Stimulated activated CD8-positive, alpha-beta memory T cell treated with anti-CD3 and anti-CD28 coated beads, Interleukin-7, amount 100 ng/mL, for 1 hour (primary cell): ENCODE results near the gene TIMELESS.
"Not testable (repeated sequence)": the region's sequence is repeated elsewhere in the genome, so short reads cannot be mapped to it uniquely, and the experiment has no call there.

ENCODE experiments used
- DNase-seq, 2 donors: peaks; one replicate each; pipeline ENCODE4 v3.0.0-alpha.2; 2020; ENCODE audit warnings: low read depth in 2 of 2

TIMELESS gene, protein sequence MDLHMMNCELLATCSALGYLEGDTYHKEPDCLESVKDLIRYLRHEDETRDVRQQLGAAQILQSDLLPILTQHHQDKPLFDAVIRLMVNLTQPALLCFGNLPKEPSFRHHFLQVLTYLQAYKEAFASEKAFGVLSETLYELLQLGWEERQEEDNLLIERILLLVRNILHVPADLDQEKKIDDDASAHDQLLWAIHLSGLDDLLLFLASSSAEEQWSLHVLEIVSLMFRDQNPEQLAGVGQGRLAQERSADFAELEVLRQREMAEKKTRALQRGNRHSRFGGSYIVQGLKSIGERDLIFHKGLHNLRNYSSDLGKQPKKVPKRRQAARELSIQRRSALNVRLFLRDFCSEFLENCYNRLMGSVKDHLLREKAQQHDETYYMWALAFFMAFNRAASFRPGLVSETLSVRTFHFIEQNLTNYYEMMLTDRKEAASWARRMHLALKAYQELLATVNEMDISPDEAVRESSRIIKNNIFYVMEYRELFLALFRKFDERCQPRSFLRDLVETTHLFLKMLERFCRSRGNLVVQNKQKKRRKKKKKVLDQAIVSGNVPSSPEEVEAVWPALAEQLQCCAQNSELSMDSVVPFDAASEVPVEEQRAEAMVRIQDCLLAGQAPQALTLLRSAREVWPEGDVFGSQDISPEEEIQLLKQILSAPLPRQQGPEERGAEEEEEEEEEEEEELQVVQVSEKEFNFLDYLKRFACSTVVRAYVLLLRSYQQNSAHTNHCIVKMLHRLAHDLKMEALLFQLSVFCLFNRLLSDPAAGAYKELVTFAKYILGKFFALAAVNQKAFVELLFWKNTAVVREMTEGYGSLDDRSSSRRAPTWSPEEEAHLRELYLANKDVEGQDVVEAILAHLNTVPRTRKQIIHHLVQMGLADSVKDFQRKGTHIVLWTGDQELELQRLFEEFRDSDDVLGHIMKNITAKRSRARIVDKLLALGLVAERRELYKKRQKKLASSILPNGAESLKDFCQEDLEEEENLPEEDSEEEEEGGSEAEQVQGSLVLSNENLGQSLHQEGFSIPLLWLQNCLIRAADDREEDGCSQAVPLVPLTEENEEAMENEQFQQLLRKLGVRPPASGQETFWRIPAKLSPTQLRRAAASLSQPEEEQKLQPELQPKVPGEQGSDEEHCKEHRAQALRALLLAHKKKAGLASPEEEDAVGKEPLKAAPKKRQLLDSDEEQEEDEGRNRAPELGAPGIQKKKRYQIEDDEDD

DNA sequence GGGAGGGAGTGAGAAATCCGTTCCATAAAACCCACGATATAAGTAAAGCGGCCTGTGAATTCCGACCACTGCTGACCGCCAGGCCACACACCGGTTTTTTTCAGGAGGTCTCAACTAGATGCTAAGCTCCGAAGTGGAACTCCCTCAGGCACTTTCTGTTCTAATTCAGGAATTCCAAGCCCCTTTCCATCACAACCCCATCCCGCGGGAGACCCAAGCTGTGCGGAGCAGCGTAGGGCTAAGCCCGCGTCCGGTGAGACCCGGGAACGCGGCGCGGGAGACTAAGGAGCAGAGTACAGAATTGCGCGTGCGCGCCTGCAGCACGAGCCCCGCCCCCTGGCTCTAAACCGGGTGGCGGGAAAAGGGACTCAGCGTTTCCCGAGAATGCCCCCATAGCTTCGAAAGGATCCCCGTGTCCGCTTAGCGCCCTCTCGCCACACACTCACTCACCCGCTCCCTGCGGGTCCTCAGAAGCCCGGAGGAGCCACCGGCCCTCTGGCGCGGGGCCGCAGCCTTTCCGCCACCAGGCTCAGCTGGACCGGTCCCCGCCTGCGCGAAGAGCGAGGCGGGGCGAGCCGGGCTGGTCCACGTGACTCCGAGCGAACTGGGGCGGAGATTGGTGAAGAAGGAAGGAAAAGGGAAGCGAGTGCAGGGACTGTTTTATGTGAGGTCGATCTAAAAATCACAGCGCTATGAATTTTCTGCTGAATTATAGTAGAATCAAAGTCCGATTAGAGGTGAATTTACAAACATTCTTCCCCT is at the start of gene TIMELESS:
Gene TIMELESS, minus strand, starts transcription at position 567 of the 762 bp plus-strand sequence. CDS start 15,256 bp downstream, outside the sequence.
- DNase-seq = peak; percentile 62 to 67

DNA sequence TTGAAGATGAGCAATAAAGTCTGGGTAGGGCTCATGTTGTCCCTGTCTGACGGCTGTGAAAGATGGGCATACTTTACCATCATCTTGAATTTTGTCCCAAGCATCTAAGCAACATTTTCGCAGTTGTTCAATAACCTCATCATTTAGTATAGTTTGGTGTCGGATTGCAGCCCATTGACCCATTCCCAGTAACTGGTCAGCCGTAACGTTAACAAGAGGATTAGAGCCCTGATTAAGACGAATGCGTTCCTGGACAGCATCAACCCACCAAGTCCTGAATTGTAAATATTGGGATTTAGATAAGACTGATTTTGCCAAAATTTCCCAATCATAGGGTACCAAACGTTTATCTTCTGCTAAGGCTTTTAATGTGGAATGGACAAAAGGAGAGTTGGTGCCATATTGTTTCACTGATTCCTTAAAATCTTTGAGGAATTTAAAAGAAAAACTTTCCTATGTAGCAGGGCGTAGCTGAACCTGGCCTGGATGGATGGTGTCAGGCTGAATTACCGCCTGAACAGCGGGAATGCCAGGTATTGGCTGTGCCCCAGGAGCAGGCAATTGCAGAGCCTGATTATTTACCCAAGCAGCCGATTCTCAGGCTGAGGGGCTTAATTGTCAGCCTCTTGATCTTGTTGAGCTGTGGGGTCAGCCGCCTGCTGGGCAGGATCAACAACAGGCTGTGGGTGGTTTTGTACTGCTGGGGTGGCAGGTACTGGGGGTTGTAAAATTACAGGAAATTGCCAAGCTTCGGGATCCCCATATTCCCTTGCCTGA is 49.1 kb upstream of the TIMELESS start:
- DNase-seq = not testable (repeated sequence)

DNA sequence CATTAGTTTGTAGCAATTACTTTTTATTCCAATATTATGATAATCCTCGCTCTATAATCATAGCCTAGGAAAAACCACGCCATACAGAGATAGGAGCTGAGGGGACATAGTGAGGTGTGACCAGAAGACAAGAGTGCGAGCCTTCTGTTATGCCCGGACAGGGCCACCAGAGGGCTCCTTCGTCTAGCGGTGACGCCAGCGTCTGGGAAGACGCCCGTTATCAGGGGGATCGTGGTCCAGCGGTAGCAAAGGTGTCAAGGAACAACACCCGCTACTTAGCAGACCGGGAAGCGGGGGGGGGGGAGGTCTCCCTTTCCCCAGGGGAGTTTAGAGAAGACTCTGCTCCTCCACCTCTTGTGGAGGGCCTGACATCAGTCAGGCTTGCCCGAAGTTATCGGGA is 47.5 kb upstream of the TIMELESS start:
- peak; percentile 29 to 39 for DNase-seq

DNA sequence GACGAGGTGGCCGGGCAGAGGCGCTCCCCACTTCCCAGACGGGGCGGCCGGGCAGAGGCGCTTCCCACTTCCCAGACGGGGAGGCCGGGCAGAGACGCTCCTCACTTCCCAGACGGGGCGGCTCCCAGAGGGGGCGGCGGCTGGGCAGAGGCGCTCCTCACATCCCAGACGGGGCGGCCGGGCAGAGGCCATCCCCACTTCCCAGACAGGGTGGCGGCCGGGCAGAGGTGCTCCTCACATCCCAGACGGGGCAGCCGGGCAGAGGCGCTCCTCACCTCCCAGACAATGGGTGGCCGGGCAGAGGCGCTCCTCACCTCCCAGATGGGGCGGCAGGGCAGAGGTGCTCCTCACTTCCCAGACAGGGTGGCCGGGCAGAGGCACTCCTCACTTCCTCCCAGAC is 45.3 kb upstream of the TIMELESS start:
- not testable (repeated sequence) for DNase-seq

DNA sequence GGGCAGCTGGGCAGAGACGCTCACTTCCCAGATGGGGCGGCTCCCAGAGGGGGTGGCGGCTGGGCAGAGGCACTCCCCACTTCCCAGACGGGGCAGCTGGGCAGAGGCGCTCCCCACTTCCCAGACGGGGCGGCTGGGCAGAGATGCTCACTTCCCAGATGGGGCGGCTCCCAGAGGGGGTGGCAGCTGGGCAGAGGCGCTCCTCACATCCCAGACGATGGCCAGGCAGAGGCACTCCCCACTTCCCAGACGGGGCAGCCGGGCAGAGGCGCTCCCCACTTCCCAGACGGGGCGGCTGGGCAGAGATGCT is 44.8 kb upstream of the TIMELESS start:
- not testable (repeated sequence) for DNase-seq

DNA sequence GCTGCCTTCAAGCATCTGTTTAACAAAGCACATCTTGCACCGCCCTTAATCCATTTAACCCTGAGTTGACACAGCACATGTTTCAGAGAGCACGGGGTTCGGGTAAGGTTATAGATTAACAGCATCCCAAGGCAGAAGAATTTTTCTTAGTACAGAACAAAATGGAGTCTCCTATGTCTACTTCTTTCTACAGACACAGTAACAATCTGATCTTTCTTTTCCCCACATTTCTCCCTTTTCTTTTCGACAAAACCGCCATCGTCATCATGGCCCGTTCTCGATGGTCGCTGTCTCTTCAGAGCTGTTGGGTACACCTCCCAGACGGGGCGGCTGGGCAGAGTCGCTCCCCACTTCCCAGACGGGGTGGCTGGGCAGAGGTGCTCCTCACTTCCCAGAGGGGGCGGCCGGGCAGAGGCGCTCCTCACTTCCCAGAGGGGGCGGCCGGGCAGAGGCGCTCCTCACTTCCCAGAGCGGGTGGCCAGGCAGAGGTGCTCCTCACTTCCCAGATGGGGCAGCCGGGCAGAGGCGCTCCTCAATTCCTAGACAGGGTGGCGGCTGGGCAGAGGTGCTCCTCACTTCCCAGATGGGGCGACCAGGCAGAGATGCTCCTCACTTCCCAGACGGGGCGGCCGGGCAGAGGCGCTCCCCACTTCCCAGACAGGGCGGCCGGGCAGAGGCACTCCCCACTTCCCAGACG is 44.3 kb upstream of the TIMELESS start:
- not testable (repeated sequence) for DNase-seq

DNA sequence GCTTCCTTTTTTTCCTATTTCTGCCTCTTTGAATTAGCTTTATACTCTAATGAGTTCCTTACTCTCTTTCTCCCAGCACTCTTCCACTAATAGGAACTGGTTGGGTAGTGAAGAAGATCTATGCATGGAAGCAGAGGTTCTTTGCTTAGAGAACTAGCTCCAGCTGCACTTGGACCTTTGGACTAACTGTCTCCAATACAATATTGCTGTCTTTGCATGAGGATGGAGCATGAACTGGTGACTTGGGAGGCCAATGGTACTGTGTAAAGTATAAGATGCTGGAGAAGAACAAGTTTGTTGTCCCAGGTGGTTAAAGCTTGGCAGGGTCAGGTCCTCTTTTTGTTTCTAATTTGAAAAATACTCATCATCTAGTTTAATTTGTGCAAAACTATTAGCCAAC is 41.1 kb upstream of the TIMELESS start:
- no peak for DNase-seq

DNA sequence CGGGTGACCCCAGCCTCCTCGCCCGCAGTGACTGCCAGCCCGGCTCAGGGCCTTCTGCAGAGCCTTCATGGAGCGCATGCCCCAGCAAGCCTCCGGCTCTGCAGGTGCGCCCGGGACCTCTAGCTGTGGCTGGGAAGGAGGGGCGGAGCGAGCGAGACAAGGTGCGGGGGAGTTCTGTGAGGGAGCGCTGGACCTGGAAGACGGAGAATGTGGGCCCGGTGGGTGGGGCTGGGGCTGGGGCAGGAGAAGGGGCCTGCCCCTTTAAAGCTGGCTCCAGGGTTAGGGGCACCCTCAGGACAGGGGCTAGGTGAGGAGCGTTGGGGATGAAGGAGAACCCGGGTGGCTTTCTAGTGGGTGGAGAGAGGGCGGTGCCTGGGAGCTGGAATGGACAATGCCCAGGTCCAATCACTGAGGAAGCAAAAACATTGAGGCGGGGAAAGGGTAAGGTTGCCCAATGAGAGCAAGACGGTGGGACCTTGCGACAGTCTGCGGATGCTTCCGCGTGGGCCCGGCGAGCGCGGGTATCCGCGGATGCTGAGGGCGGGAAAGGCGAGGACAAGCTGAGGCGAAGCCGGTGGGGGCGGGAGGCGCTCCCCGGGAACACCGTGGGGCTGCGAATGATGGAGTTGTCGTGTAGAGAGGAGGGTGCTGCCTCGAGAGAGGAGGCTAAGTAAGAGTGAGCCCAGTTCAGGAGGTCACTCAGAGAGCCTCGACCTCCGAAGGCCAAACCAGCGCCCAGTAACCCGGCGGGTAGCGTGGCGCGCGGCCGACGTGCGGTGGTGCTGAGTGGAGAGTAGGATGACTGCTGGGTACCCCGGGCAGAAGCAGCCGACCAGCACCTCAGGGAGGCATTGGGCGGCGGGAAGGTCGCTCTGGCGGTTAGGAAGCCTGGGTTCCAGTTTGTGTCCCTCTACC is 39.1 kb upstream of the TIMELESS start, which contains the start of gene GLS2:
Gene GLS2, minus strand, starts transcription at position 121 of the 915 bp plus-strand sequence. Its CDS starts 43 bp downstream, at position 78.
- DNase-seq = peak; percentile 37 to 41

DNA sequence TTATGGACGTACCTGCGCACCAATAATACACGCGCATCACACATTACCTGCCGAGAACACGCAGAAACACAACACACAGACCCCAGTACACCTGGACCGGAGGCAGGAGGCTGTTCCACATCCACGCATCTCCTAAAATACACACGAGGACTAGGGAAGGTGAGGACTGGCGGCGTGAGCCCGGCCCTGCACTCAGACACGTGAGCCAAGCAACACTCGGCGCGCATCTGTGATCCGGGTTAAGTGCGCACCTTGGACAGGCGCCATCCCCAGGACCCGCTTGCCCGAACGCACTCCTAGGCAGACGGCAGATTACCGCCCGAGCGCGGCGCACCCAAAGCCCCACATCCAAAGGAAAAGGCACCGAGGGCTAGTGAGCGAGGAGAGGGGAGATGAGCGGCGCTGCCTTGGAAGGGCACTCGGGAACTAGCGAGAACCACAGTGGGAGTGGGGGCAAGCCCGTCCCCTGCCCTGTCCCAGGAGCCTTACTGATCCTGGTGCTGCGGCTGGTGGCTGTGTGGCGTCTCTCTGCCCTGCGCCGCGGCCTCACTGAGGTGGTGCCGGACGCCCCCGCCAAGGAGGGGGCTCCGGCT is 38.3 kb upstream of the TIMELESS start:
- DNase-seq = no peak

DNA sequence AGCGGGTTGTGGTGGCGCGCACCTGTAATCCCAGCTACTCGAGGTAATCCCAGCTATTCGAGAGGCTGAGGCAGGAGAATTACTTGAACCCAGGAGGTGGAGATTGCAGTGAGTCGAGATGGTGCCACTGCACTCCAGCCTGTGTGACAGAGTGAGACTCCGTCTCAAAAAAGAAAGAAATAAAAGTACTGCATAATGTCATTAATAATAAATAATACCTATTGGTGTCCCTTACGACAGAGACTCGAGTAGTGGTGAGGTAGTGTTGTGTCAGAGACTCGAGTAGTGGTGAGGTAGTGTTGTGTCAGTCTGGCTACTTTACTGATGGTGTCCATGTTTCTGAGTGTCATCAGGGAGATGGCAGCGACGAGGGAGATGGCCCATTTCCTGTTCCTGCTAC is 37.5 kb upstream of the TIMELESS start:
- no peak for DNase-seq

DNA sequence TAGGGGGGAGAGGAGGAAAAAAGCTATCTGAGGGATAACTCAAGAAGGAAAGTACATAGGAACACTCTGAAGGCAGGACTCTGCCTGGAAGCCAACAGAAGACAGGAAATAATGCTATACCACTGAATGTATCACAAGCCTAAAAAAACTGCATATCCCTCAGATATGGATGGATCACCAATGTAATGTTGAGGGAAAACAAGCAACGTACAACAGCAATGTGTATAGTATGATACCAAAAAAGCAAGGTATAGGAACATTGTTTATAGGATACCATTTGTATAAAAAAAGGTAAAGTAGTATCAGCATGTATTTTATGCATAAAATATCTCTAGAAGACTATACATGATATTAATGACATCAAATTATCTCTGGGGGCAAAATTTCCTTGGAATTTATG is 35.3 kb upstream of the TIMELESS start:
- no peak for DNase-seq

DNA sequence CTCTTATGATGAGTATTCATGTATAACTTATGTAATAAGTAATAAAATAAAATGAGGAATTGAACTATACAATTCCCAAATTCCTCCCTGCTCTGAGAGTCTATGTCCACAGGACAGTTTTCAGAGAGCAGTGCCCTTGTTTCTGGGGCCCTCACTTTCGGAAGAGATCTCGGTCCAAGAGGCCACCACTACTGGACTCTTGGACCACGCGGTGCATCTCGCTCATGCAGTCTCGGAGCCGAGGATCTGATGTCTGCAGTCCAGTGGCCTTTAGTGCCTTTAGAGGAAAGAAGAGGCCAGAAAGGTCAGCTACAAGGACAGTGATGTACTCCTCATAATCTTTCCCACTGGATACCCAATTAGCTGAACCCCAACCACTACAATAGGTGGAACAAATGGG is 30.4 kb upstream of the TIMELESS start:
- DNase-seq = no peak

DNA sequence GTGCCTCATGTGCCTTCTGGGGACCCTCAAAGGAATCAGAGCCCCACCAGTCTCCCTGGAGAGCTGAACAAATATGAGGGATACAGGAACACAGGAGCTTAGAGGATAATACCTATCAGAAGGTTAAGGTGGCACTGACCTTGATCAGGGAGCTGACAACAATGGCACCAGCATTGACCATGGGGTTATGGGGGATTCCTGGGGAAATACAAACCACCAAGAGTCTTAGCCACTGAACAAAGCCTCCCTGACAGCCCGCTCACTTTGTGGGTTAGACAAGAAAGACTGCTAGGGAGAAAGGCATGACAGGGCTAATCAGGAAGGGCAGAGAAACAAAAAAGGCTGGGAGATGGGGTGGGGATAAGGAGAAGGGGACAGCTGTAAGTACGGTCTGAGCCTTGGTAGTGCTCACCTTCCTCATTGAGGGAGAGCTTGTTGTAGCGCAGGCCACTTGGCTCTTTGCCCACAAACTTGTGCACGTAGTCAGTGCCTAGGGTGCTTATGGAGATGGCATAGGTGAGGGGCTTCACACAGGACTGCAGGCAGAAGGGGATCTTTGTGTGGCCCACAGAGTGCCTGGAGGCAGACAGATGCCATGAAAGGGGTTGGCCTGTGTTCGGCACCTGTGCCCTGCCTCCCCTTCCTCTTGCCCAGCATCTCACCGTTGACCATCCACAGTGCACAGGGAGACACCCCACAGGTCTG is 28.4 kb upstream of the TIMELESS start:
- DNase-seq = no peak

DNA sequence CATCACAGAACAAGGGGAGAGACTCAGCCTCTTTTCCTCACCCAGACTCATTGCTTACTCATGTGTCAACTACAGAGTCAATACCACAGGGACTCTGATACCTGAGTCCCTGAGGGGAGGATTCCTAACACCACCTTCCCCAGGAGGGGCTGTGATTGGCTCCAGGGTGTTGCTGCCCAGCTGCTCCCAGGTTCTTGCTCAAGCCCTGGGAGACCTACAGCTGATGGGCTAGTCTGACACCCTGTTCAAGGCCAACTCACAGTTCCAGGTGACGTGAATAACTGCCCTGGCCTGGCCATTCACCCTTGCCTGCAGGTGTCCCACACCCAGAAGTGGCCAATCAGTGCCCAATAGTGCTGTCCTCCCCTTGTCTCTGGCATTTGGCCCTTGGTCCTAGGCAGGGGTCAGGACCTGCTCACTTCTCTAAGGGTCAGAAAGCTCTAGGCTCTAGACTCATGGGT is 27.8 kb upstream of the TIMELESS start:
- DNase-seq = no peak

DNA sequence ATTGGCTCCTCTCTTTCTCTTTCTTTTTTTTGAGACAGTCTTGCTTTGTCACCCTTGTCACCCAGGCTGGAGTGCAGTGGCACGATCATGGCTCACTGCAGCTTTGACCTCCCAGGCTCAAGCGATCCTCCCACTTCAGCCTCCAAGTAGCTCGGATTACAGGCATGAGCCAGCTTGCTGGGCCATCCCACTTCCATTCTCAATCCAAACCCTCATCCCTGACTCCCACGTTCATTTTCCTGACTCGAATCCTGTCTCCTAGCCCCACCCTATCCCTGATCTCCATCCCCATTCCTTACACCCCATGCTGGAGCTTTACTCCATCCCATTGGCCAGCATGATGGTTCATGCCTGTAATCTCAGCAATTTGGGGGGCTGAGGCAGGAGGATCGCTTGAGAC is 26.9 kb upstream of the TIMELESS start:
- no peak for DNase-seq

DNA sequence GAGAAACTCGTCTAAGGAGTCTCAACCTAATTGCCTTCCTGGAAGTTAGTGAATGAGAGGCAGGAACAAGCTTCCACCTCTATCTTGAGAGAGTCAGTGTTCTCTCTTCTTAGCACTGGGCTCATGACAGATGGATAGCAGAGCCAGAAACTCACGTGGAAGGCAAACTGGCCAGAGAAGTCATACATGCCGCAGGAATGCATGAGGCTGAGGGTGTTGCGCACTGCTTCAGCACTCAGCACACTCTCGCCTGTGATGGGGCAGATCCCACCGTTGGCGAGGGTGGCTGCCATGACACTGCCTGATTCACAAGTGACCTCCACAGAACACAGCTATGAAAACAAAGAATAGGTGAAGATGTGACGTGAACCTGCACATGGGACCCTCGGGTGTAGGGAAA is 25.2 kb upstream of the TIMELESS start:
- DNase-seq = no peak

DNA sequence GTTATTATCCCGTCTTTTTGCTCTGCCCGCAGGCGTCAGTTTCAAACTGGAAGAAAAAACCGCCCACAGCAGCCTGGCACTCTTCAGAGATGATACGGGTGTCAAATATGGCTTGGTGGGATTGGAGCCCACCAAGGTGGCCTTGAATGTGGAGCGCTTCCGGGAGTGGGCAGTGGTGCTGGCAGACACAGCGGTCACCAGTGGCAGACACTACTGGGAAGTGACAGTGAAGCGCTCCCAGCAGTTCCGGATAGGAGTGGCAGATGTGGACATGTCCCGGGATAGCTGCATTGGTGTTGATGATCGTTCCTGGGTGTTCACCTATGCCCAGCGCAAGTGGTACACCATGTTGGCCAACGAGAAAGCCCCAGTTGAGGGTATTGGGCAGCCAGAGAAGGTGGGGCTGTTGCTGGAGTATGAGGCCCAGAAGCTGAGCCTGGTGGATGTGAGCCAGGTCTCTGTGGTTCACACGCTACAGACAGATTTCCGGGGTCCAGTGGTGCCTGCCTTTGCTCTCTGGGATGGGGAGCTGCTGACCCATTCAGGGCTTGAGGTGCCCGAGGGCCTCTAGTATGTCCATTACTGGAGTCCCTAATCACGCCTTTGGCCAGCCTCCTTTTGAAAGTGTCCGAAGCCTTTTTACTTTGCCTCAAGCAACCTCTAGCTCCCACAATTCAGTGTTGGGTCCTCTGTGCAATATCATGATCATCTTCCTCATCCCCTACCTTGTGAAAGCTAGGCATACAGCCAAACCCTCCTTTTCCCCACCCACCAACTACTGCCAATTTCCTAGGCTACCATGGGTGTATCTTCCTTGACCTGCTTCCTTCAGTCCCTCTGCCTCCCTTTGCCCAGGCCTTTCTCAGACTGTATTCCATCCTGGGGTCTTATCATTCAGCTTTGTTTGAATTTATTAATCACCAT is 20.0 kb upstream of the TIMELESS start:
- no peak for DNase-seq
